OCI-LY7 (cell line): ENCODE measurements around the gene NEK4.

Source experiments
- CTCF ChIP-seq: fragments of 200-600 bp; sonication (generic); conservative IDR thresholded peaks from 2 replicates; pipeline ENCODE4 v1.5.1; 2014; ENCODE audit warnings: mild to moderate bottlenecking, antibody characterized with exemption, low read length, moderate library complexity, mixed read lengths
- EZH2phosphoT487 ChIP-seq: fragments of 200-600 bp; sonication (generic); IDR thresholded peaks from 2 replicates; pipeline ENCODE4 v1.6.1; 2018; ENCODE audit warnings: low read depth, borderline replicate concordance, mild to moderate bottlenecking, mixed run types, antibody characterized with exemption, low read length, moderate library complexity, mixed read lengths

DNA sequence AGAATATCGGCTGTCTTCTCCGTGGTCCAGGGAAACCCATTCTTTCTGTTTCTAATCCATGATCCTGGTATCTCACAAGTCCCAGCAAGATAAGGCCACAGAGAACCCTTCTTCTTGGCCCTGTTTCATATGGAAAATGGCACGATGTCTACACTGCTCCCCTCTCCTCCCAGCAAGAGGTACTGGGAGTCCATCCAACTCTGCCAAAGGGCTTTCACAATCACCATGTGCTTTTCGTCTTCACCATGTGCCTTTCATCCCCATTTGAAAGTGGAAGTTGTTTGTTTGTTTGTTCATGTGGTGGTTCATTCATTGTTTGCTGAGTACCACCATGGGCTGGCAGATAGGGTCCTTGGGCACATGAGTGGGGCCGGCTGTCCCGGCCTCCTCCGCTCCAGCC is 29.3 kb upstream of the NEK4 start:
- TF ChIP-seq CTCF (no peak), EZH2phosphoT487 (no peak)
